Activated T-cell treated with anti-CD3 and anti-CD28 coated beads for 48 hours (primary cell): ENCODE measurements around the gene ING5.

Experiments used
- DNase-seq: peaks from one replicate; pipeline ENCODE4 v3.0.0-alpha.2; 2020; ENCODE audit warnings: low read depth

ING5 gene

GRCh38 chr2:241760301-241760771, 58.5 kb downstream of the ING5 start:
- DNase-seq: no peak

- DNase-seq: no peak
Observed at GRCh38 chr2:241762321-241762932, 60.6 kb downstream of the ING5 start.

GRCh38 chr2:241762933-241763369, 61.1 kb downstream of the ING5 start:
- peak; percentile 41 for DNase-seq

GRCh38 chr2:241763551-241764274, 61.9 kb downstream of the ING5 start:
- no peak for DNase-seq

- DNase-seq: no peak
Observed at GRCh38 chr2:241764275-241765241, 62.7 kb downstream of the ING5 start.

GRCh38 chr2:241767464-241768250, 65.8 kb downstream of the ING5 start:
- no peak for DNase-seq

GRCh38 chr2:241768251-241768711, 66.4 kb downstream of the ING5 start:
- DNase-seq: no peak

- no peak for DNase-seq
Observed at GRCh38 chr2:241768850-241769249, 67.0 kb downstream of the ING5 start.

GRCh38 chr2:241769819-241770184, 68.0 kb downstream of the ING5 start:
- DNase-seq: no peak

GRCh38 chr2:241770185-241770935, 68.5 kb downstream of the ING5 start:
- no peak for DNase-seq

- no peak for DNase-seq
Observed at GRCh38 chr2:241770936-241771285, 69.1 kb downstream of the ING5 start.

GRCh38 chr2:241771286-241772062, 69.6 kb downstream of the ING5 start:
- no peak for DNase-seq

- no peak for DNase-seq
Observed at GRCh38 chr2:241772063-241772499, 70.2 kb downstream of the ING5 start.

GRCh38 chr2:241773511-241774418, 71.9 kb downstream of the ING5 start:
- no peak for DNase-seq

GRCh38 chr2:241774419-241775222, 72.8 kb downstream of the ING5 start:
- DNase-seq: no peak

- DNase-seq: no peak
Observed at GRCh38 chr2:241775223-241776177, 73.7 kb downstream of the ING5 start.
